GM19467 (cell line): ENCODE measurements around the gene CYTH4.
"Not testable (repeated sequence)": the region's sequence is repeated elsewhere in the genome, so short reads cannot be mapped to it uniquely, and the experiment has no call there.

Experiments used
- ATAC-seq: cut with Tn5 transposase; IDR thresholded peaks from one replicate; pipeline ENCODE4 v1.9.1; 2021; ENCODE audit warnings: mild to moderate bottlenecking, moderate library complexity; ENCODE audit not compliant: unreplicated experiment

The CYTH4 gene, protein sequence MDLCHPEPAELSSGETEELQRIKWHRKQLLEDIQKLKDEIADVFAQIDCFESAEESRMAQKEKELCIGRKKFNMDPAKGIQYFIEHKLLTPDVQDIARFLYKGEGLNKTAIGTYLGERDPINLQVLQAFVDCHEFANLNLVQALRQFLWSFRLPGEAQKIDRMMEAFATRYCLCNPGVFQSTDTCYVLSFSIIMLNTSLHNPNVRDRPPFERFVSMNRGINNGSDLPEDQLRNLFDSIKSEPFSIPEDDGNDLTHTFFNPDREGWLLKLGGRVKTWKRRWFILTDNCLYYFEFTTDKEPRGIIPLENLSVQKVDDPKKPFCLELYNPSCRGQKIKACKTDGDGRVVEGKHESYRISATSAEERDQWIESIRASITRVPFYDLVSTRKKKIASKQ

DNA sequence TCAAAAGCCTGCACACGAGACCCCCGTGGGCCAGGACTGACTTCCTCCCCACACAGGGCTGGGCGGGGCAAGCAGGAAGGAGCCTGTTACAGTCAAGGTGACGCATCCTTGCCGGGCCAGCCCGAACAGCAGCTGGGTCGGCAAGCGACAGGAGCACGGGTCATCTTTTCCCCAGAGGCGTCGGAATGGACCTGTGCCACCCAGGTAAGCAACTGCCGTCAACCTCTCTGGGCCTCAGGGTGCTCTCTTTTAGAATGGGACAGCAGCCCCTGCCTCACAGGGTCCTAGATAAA, at the start of gene CYTH4:
Gene CYTH4, plus strand, starts transcription at position 124 of the 293 bp plus-strand sequence. Its CDS starts 62 bp downstream, at position 186.
- no peak for ATAC-seq

DNA sequence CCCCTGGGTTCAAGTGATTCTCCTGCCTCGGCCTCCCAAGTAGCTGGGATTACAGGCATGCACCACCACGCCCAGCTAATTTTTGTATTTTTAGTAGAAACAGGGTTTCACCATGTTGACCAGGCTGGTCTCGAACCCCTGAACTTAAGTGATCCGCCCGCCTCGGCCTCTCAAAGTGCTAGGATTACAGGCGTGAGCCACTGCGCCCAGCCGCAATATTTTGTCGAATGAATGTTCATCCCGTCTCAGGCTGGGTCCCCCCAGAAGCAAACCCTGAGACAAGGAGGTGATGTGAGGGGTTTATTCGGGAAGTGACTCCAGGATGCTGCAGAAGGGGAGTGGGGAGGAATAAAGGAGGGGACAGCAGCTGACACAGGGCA, 48.9 kb upstream of the CYTH4 start:
- ATAC-seq: not testable (repeated sequence)

- ATAC-seq: no peak
Measured at GRCh38 chr22:37233751-37234631, 48.3 kb upstream of the CYTH4 start.

- ATAC-seq: no peak
Measured at GRCh38 chr22:37234736-37235711, 47.3 kb upstream of the CYTH4 start.

- ATAC-seq: no peak
Measured at GRCh38 chr22:37235897-37236607, 46.3 kb upstream of the CYTH4 start.

GRCh38 chr22:37237371-37238268, 44.7 kb upstream of the CYTH4 start:
- no peak for ATAC-seq

DNA sequence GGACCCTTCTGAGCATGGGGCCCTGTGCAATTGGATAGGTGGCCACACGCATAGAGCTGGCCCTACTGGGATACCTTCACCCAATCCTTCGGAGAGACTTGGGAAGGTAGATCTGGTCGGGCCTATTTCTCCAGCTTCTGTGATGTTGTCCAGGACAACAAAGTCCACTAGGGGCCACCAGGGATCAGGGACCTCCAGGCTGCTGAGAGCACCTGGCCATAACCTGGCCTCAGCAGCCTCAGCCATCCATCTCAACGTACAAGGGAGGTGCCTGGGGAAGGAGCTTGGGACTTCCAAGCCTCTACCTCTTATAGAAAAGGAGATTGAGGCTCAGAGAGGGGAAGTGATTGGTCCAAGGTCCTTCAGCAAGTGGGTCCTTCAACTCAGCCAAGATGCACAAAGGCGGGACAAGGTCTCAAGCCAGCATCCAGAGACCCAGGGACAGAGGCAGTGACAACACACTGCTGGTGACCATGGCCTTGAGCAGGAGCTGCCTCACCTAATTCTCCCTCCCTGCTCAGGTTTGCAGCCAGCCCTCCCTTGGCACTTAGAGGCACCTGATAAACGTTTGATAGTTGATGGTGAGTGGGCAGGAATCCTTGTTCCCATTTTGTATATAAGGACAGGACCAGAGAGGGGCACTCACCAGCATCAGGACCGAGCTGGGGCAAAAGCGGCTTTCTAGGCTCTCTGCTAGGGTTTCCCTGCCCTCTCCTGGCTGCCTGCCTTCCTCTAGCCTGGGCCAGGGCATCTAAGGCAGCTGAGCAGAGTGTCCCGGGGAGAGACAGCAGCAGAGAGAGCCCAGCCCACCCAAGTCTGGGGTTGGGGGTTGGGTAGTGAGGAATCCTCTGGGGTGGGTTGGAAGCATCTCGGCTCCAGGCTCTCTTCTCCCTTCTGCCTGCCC, 42.7 kb upstream of the CYTH4 start:
- no peak for ATAC-seq

DNA sequence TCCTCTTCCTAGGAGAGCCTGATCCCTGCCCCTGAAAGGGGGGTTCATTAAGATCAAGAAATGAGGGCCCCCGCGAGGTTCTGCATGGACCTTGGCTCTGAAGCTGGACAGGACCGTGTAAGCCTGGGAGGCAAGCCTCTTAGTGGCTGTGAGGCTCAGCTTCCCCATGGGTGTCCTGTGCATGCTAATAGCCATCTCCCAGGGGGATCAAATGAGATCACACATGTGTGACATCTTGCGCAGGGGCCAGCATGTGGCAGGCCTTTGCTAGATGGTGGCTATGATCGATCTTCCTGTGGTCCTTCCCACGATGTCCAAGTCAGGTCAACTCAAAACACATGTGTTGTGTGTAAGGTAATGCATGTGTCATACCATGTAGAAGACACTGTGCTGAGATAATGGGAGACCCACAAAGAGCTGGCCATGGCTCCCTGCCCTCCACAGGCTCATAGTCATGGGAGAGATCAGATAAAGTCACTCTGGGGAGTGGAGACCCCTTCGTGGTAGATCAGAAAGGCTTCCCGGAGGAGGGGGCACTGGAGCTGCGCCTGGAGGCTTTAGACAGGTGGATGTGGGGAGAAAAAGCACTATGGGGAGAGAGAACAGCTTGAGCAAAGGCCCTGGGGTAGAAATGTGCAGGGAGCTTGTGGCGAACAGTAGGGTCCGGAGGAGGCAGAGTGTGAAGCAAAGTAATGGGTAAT, 41.9 kb upstream of the CYTH4 start:
- ATAC-seq: no peak

GRCh38 chr22:37240941-37241320, 41.4 kb upstream of the CYTH4 start:
- no peak for ATAC-seq

GRCh38 chr22:37241351-37242142, 40.8 kb upstream of the CYTH4 start:
- no peak for ATAC-seq

DNA sequence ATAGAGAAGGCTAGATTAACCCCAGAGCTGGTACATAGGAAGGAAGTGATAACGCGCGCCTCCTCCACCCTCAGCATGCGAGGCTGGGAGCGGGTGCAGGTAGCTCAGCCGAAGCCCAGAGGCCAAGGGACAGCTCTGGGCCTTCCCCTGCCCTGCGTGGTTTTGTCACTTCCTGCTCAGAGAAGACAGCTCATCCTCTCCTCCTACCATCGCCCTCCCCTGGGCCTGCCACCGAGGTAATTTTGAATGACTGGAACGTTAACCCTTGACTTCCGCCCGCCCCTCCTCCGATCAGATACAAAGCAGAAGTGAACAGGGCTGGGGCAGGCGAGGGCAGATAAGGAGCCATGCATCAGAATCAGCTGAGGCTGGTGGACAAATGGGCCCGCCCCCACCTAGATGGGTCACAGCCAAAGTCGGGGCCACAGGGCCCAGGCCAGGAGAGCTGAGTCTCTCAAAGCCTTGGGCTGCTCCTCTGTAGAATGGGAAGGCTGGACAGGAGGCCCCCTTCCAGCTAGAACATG, 39.9 kb upstream of the CYTH4 start:
- ATAC-seq: peak; percentile 49

- ATAC-seq: no peak
Measured at GRCh38 chr22:37243402-37244113, 38.8 kb upstream of the CYTH4 start.

- peak; percentile 41 for ATAC-seq
Measured at GRCh38 chr22:37244114-37244921, 38.0 kb upstream of the CYTH4 start, which contains the start of gene RAC2. Gene RAC2, minus strand, starts transcription at chr22:37244269. Its CDS starts 121 bp downstream, at chr22:37244148.

DNA sequence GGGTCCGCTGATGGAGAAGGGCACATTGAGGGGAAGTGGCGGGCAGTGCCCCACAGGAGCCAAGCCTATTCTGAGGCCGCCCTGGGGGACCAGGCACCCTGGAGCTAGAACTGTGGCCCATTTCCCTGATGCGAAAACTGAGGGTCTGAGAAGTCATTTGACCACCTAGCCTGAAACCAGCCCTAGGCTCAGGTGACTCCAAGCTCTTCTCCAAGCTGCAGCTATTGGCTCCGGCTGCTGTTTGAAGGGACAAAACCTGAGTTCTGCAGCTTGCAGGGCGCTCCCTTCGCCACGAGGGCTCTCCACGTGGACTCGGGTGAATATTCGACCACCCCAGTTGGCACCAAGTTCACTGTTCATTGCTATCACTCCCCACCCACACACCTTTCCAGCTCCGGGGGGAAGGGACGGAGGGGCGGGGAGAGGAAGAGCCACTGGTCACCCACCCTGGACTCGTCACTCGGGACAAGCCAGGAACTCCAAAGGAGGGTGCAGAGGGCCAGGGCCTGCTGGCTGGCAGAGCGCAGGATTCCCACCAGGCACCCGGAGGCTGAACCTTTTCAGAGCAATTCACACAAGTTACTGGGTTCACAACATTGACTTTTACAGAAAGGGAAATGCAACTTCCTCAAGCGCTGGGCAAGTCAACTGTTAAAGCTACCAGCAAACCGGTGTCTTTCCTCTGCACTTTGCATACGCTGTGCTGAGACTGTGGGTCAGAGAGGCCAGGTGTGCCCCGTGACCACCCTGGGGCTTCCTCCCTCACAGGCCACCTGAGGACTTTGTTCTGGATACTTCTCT, 37.2 kb upstream of the CYTH4 start:
- ATAC-seq: no peak
